Measurements from ENCODE around the gene TNFRSF13B. TPM values are rescaled to one million over a fixed set of nuclear protein-coding genes. Genes with fewer than 3 reads are reported as not detected.

TNFRSF13B gene
- total RNA-seq, 1 experiment from 2014 or later, result not detected

DNA sequence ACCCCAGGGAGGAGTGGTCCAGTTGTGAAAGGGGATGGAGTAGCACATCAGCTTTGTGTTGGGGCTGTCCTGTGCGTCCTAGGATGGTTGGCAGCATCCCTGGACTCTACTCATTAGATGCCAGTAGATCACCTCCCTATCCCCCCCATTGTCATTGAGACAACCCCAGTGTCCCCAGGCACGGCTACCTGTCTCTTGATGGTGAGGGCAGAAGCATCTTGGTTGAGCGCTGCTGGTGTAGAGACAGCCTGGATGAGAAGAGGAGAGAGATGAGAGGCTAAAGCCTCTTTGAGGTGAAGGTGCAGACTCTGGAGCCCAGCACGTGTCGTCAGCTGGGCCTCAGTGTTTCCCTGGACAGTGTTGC lies 55.4 kb downstream of the TNFRSF13B start:
- ChIA-PET POLR2A (no interaction called here), CTCF (interaction anchor here (1.0 kb wide), 1 partner anchor 14 kb away, joined by 4 read pairs; no protein-coding TSS in a partner anchor)
- Mint-ChIP-seq H3K27ac (ENCODE audit: low read depth, unreplicated experiment) (no peak overlapping the region), H3K9me3 (ENCODE audit: unreplicated experiment) (no peaks in the 10 kb centered on the region), H3K4me3 (ENCODE audit: unreplicated experiment) (no peak overlapping the region), H3K27me3 (ENCODE audit: insufficient read depth, unreplicated experiment) (no peaks in the 10 kb centered on the region), H3K36me3 (ENCODE audit: insufficient read depth, unreplicated experiment) (no peaks in the 10 kb centered on the region), H3K4me1 (ENCODE audit: insufficient read depth, unreplicated experiment) (no peaks in the 10 kb centered on the region)
- intact Hi-C loops (cut with micrococcal nuclease), result loop anchor here (5.0 kb wide), 1 partner anchor 76 kb away; no protein-coding TSS in a partner anchor
- no TSS peak for BruUV-seq (replicated peaks)
- no peak for DNase-seq (ENCODE audit: unreplicated experiment)
- TF ChIP-seq, protein P1, sequence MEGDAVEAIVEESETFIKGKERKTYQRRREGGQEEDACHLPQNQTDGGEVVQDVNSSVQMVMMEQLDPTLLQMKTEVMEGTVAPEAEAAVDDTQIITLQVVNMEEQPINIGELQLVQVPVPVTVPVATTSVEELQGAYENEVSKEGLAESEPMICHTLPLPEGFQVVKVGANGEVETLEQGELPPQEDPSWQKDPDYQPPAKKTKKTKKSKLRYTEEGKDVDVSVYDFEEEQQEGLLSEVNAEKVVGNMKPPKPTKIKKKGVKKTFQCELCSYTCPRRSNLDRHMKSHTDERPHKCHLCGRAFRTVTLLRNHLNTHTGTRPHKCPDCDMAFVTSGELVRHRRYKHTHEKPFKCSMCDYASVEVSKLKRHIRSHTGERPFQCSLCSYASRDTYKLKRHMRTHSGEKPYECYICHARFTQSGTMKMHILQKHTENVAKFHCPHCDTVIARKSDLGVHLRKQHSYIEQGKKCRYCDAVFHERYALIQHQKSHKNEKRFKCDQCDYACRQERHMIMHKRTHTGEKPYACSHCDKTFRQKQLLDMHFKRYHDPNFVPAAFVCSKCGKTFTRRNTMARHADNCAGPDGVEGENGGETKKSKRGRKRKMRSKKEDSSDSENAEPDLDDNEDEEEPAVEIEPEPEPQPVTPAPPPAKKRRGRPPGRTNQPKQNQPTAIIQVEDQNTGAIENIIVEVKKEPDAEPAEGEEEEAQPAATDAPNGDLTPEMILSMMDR (IDR thresholded peaks at IDR 0.05; ENCODE audit: unreplicated experiment), result no peak

DNA sequence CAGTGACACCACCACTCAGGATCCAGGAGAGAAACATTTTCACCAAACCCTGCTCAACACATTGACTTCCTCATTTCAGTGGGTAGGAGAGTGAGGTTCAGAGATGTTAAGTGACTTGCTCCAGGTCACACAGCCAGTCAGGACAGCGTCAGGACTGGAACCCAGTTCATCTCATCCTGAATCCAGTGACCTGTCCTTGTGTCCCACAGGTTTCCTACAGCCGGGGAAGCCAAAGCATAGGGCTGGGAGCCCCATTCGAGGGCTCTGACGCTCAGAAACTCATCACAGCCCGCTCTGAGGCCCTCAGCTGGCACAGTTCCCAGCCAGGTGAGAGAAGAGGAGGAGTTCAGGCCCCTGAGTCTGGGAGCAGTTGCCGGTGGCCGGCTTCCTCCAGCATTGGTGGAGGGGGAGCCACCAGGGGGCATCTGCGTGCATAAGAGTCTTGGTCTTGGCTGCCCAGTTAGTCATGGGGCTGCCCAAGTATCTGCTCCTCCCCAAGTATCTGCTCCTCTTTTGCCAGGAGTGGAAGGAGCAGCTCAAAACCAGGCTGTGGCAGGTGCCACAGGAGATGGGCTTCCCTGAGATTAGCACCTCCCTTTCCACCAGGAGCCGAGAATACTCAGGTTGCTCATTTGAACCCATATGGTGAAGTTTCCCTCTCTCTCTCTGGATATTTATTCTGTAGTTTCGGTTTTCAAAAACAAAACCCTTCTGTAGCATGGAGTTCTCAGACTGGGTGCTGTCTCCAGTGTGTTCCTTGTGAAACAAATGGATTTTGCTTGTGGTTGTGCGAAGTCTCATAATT lies 56.0 kb downstream of the TNFRSF13B start:
- POLR2A ChIA-PET, result no interaction called here
- intact Hi-C loops (cut with micrococcal nuclease), result loop anchor here (5.0 kb wide), 1 partner anchor 76 kb away; no protein-coding TSS in a partner anchor
- H3K4me3 Mint-ChIP-seq (ENCODE audit: unreplicated experiment), result no peak overlapping the region
- no peaks in the 10 kb centered on the region for H3K27me3 Mint-ChIP-seq (ENCODE audit: insufficient read depth, unreplicated experiment)
- BruUV-seq (replicated peaks), result no TSS peak
- H3K27ac Mint-ChIP-seq (ENCODE audit: low read depth, unreplicated experiment), result no peak overlapping the region
- H3K4me1 Mint-ChIP-seq (ENCODE audit: insufficient read depth, unreplicated experiment), result no peaks in the 10 kb centered on the region
- peak; percentile 76 for DNase-seq (ENCODE audit: unreplicated experiment)
- no peaks in the 10 kb centered on the region for H3K9me3 Mint-ChIP-seq (ENCODE audit: unreplicated experiment)
- H3K36me3 Mint-ChIP-seq (ENCODE audit: insufficient read depth, unreplicated experiment), result no peaks in the 10 kb centered on the region
- TF ChIP-seq, protein P1 (IDR thresholded peaks at IDR 0.05; ENCODE audit: unreplicated experiment), result peak; percentile 41
- CTCF ChIA-PET, result no interaction called here

DNA sequence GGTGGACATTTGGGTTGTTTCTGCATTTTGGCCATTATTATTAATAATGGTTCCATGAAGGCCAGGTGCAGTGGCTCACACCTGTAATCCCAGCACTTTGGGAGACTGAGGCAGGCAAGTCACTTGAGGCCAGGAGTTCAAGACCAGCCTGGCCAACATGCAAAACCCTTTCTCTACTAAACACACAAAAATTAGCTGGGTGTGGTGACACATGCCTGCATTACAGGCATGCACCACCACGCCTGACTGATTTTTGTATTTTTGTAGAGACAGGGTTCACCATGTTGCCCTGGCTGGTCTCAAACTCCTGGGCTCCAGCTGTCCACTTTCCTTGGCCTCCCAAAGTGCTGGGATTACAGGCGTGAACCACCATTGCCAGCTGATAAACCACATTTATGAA lies 58.5 kb downstream of the TNFRSF13B start:
- Mint-ChIP-seq H3K36me3 (ENCODE audit: insufficient read depth, unreplicated experiment) (no peaks in the 10 kb centered on the region), H3K4me1 (ENCODE audit: insufficient read depth, unreplicated experiment) (no peaks in the 10 kb centered on the region), H3K27ac (ENCODE audit: low read depth, unreplicated experiment) (no peak overlapping the region), H3K9me3 (ENCODE audit: unreplicated experiment) (no peaks in the 10 kb centered on the region), H3K4me3 (ENCODE audit: unreplicated experiment) (no peak overlapping the region), H3K27me3 (ENCODE audit: insufficient read depth, unreplicated experiment) (peaks cover 17% of the 10 kb centered on the region)
- TF ChIP-seq, protein P1 (IDR thresholded peaks at IDR 0.05; ENCODE audit: unreplicated experiment), result no peak
- intact Hi-C loops (cut with micrococcal nuclease), result no loop called here
- DNase-seq (ENCODE audit: unreplicated experiment), result no peak
- no TSS peak for BruUV-seq (replicated peaks)
- POLR2A ChIA-PET, result no interaction called here
- CTCF ChIA-PET, result no interaction called here

DNA sequence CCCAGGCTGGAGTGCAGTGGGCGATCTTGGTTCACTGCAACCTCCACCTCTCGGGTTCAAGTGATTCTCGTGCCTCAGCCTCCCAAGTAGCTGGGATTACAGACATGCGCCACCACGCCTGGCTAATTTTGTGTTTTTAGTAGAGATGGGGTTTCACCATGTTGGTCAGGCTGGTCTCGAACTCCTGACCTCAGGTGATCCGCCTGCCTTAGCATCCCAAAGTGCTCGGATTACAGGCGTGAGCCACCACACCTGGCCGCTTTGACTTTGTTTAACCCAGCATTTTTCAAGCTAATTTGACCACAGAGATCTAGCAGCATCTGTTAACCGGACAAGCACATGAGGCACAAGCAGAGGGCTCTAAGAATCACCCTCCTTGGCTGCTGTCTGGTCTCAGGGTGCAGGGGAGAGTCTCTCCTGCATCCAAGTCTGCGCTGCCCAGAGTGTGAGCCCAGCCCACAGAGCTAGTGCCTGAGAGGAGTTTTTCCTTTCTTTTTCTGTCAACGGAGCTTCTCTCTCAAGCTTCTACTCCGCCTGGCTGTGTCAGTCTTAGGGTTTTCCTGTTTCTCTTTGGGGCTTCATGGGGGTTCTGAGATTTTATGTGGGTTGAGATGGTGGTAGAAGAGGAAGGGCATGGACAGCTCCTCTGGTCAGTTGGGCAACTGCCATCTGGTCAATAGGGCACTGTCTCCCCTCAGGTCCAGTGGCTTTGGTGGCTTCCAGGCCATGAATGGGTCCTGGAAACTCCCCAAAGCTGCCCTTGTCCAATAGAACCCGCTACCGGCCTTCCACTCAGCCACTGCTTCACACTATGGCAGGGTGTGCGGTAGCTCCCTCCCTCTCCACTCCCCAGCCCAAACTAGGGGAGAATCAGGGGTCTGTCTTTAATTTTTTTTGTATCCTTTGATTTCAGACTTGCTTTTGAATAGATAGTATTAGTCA lies 59.6 kb downstream of the TNFRSF13B start:
- H3K4me3 Mint-ChIP-seq (ENCODE audit: unreplicated experiment), result no peak overlapping the region
- CTCF ChIA-PET, result interaction anchor here (0.7 to 1.2 kb wide), 2 partner anchors 375 to 1826 kb away, joined by 3 to 4 read pairs; no protein-coding TSS in a partner anchor
- no peaks in the 10 kb centered on the region for H3K4me1 Mint-ChIP-seq (ENCODE audit: insufficient read depth, unreplicated experiment)
- no peaks in the 10 kb centered on the region for H3K36me3 Mint-ChIP-seq (ENCODE audit: insufficient read depth, unreplicated experiment)
- H3K27me3 Mint-ChIP-seq (ENCODE audit: insufficient read depth, unreplicated experiment), result peaks cover 17% of the 10 kb centered on the region
- H3K27ac Mint-ChIP-seq (ENCODE audit: low read depth, unreplicated experiment), result no peak overlapping the region
- DNase-seq (ENCODE audit: unreplicated experiment), result no peak
- TF ChIP-seq, protein P1 (IDR thresholded peaks at IDR 0.05; ENCODE audit: unreplicated experiment), result no peak
- BruUV-seq (replicated peaks), result no TSS peak
- no peaks in the 10 kb centered on the region for H3K9me3 Mint-ChIP-seq (ENCODE audit: unreplicated experiment)
- POLR2A ChIA-PET, result no interaction called here
- intact Hi-C loops (cut with micrococcal nuclease), result no loop called here
